IMR-90 (cell line): ENCODE results near the gene TRAF3. TPM values are rescaled to one million over a fixed set of nuclear protein-coding genes. Genes with fewer than 3 reads are reported as not detected.

ENCODE experiments used
- ATAC-seq: fragments of 200-7000 bp; cut with Tn5 transposase; 2 replicates; pipeline ENCODE4 v1.9.1; 2020; ENCODE audit warnings: low read depth, mild to moderate bottlenecking, moderate library complexity
- BruUV-seq: library from RNA; stranded (reverse); fragments of 400-500 nt; replicated peaks from 2 replicates; lab custom pipeline; 2021; lab: Mats Ljungman, UMichigan
- CTCF ChIA-PET: fragments of 300-600 bp; formaldehyde crosslinking; extraction: SDS; loops from one replicate; lab custom pipeline; 2021; ENCODE audit warnings: antibody characterized with exemption; lab: Yijun Ruan, JAX
- POLR2A ChIA-PET: fragments of 300-600 bp; sonication (Branson Sonifier 250); formaldehyde crosslinking; loops from one replicate; lab custom pipeline; 2022; ENCODE audit warnings: antibody characterized with exemption; ENCODE audit not compliant: unreplicated experiment; lab: Charles Lee
- DNase-seq: peaks from one replicate; pipeline ENCODE4 v3.0.0; 2013
- H2AFZ ChIP-seq: replicated peaks from 2 replicates; pipeline ENCODE3; 2013; ENCODE audit warnings: low read length, mild to moderate bottlenecking; ENCODE audit not compliant: poor library complexity
- H2AK5ac ChIP-seq: 2 replicates; pipeline ENCODE4 v1.6.1; 2013; ENCODE audit warnings: low read depth, low read length, inconsistent platforms
- H2AK9ac ChIP-seq: replicated peaks from 2 replicates; pipeline ENCODE3; 2013; ENCODE audit warnings: mild to moderate bottlenecking, low read depth, low read length, moderate library complexity; ENCODE audit not compliant: poor library complexity
- H2BK120ac ChIP-seq: 2 replicates; pipeline ENCODE4 v1.6.1; 2013; ENCODE audit warnings: low read depth, low read length, inconsistent platforms
- H2BK15ac ChIP-seq: 3 replicates; pipeline ENCODE4 v1.6.1; 2013; ENCODE audit warnings: low read depth, low read length, inconsistent platforms
- H2BK20ac ChIP-seq: 2 replicates; pipeline ENCODE4 v1.6.1; 2013; ENCODE audit warnings: low read depth, mild to moderate bottlenecking, inconsistent platforms, low read length, moderate library complexity
- H2BK5ac ChIP-seq: 2 replicates; pipeline ENCODE4 v1.6.1; 2013; ENCODE audit warnings: mild to moderate bottlenecking, low read depth, low read length, inconsistent platforms; ENCODE audit not compliant: poor library complexity, severe bottlenecking
- H3K14ac ChIP-seq: replicated peaks from 2 replicates; pipeline ENCODE4 v1.6.1; 2013; ENCODE audit warnings: low read depth, low read length, inconsistent platforms
- H3K18ac ChIP-seq: 2 replicates; pipeline ENCODE4 v1.6.1; 2013; ENCODE audit warnings: low read depth, low read length, control low read depth
- H3K23ac ChIP-seq: 2 replicates; pipeline ENCODE4 v1.6.1; 2013; ENCODE audit warnings: low read depth, low read length, inconsistent platforms
- H3K27ac ChIP-seq: 2 replicates; pipeline ENCODE4 v1.5.1; 2013; ENCODE audit warnings: mild to moderate bottlenecking, control low read depth, low read length; ENCODE audit not compliant: insufficient read depth
- H3K27me3 ChIP-seq: 2 replicates; pipeline ENCODE4 v1.6.1; 2013; ENCODE audit warnings: low read length; ENCODE audit not compliant: control insufficient read depth, insufficient read depth
- H3K36me3 ChIP-seq: 2 replicates; pipeline ENCODE4 v1.6.1; 2013; ENCODE audit warnings: low read length, mixed read lengths; ENCODE audit not compliant: control insufficient read depth, insufficient read depth
- H3K4ac ChIP-seq: 2 replicates; pipeline ENCODE4 v1.6.1; 2013; ENCODE audit warnings: low read depth, low read length, inconsistent platforms
- H3K4me1 ChIP-seq: 2 replicates; pipeline ENCODE4 v1.6.1; 2013; ENCODE audit warnings: low read length, mixed read lengths; ENCODE audit not compliant: control insufficient read depth, insufficient read depth
- H3K4me2 ChIP-seq: 2 replicates; pipeline ENCODE4 v1.6.1; 2013; ENCODE audit warnings: low read depth, mild to moderate bottlenecking, control low read depth, low read length, moderate library complexity
- H3K4me3 ChIP-seq: 2 replicates; pipeline ENCODE4 v1.5.1; 2013; ENCODE audit warnings: low read depth, mild to moderate bottlenecking, control low read depth, low read length, moderate library complexity; ENCODE audit not compliant: insufficient read depth
- H3K56ac ChIP-seq: 2 replicates; pipeline ENCODE4 v1.6.1; 2013; ENCODE audit warnings: low read length, inconsistent platforms; ENCODE audit not compliant: insufficient read depth; ENCODE audit errors: extremely low read depth
- H3K79me1 ChIP-seq, 2 experiments: 2 replicates each; pipeline ENCODE4 v1.6.1; 2013; ENCODE audit warnings: low read length in 2 of 2, inconsistent platforms in 1 of 2, low read depth in 1 of 2
- H3K9ac ChIP-seq: 2 replicates; pipeline ENCODE4 v1.6.1; 2013; ENCODE audit warnings: low read depth, low read length, control low read depth
- H3K9me1 ChIP-seq: 2 replicates; pipeline ENCODE4 v1.6.1; 2013; ENCODE audit warnings: low read length, inconsistent platforms; ENCODE audit not compliant: insufficient read depth
- H3K9me3 ChIP-seq: 2 replicates; pipeline ENCODE4 v1.6.1; 2013; ENCODE audit warnings: low read length; ENCODE audit not compliant: control insufficient read depth, insufficient read depth
- H4K20me1 ChIP-seq: 2 replicates; pipeline ENCODE4 v1.6.1; 2013; ENCODE audit warnings: low read length, inconsistent platforms; ENCODE audit not compliant: insufficient read depth
- H4K5ac ChIP-seq: 2 replicates; pipeline ENCODE4 v1.6.1; 2013; ENCODE audit warnings: mild to moderate bottlenecking, low read depth, low read length, control low read depth
- H4K8ac ChIP-seq, 2 experiments: 2 replicates each; pipeline ENCODE4 v1.6.1; 2013; ENCODE audit warnings: low read depth in 2 of 2, low read length in 2 of 2, control low read depth in 1 of 2, inconsistent platforms in 1 of 2
- H4K91ac ChIP-seq: 2 replicates; pipeline ENCODE4 v1.6.1; 2013; ENCODE audit warnings: low read depth, low read length, inconsistent platforms; ENCODE audit not compliant: insufficient read depth
- MXI1 ChIP-seq: IDR thresholded peaks from 2 replicates; pipeline ENCODE4 v1.6.1; 2012; ENCODE audit warnings: low read depth, mild to moderate bottlenecking, low read length, moderate library complexity, borderline replicate concordance
- WGBS, 2 experiments: methylation state at CpG; one replicate each; pipeline versions ENCODE4 v1.1.5 to v1.1.7; 2013; ENCODE audit warnings: missing lambda C conversion rate in 2 of 2; ENCODE audit not compliant: insufficient read length in 1 of 2; ENCODE audit errors: extremely low coverage in 2 of 2; 5-methylcytosine and 5-hydroxymethylcytosine counted together
- dilution Hi-C: fragments of 300-500 bp; cut with HindIII; formaldehyde crosslinking; loops from one replicate; pipeline ENCODE4 v1.14.3; 2018; ENCODE audit warnings: low sequenced_read_pairs; ENCODE audit not compliant: unreplicated experiment
- in situ Hi-C: fragments of 300-500 bp; cut with MboI; formaldehyde crosslinking; loops from 3 replicates; pipeline ENCODE4 v1.14.3; 2019; ENCODE audit warnings: low sequenced_read_pairs, inconsistent platforms, mixed read lengths
- intact Hi-C: fragments of 100-400 bp; cut with micrococcal nuclease; formaldehyde crosslinking; loops from 2 replicates; pipeline ENCODE4 v1.10.0; 2022
- polyA plus RNA-seq, 3 experiments: library from polyadenylated mRNA; depleted of rRNA; stranded (reverse); fragments of >200 nt; gene quantifications; 2 replicates each; pipeline ENCODE4 v1.2.3, GENCODE V29; 2012; ENCODE audit warnings: low replicate concordance in 1 of 3
- total RNA-seq: library from RNA; depleted of rRNA; stranded (reverse); fragments of >200 nt; gene quantifications from 2 replicates; pipeline ENCODE4 v1.2.3, GENCODE V29; 2012
- TF ChIP-seq, protein P1 (sequence below): conservative IDR thresholded peaks from 2 replicates; pipeline ENCODE4 v1.5.1; 2012; ENCODE audit warnings: mild to moderate bottlenecking, low read depth, low read length, improper control_type of control experiment

TRAF3 gene
- total and polyA plus RNA-seq, 2 of the 4 experiments (the other 2 are of a cell fraction), result 21.2 to 25.3 TPM

DNA sequence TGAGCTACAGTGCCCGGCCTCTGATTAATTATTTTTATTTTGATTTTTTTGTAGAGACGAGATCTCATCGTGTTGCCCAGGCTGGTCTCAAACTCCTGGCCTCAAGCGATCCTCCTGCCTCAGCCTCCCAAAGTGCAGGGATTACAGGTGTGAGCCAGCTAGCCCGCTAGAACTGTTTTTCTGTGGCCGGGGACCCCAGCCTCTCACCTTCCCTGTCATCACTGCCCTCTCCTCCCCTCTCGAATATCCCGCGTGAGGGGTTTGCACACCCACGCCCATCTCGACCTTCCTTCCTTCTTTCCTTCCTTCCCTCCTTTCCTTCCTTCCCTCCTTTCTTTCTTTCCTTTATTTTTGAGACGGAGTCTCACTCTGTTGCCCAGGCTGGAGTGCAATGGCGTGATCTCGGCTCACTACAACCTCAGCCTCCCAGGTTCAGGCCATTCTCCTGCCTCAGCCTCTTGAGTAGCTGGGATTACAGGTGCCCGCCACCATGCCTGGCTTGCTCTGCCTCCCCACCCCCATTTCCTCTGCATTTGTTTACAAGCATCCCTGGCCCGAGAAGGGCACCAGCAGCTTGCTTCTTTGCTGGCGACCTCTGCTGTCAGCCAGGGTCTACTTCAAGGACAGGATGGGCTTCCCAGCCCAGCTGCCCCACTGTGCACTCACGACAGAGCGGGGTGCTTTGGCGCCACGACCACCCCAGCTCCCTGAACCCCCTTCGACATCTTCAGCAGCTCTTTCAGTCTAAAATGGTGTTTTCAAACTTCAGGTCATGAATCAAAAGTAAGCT lies 4.3 kb upstream of the TRAF3 start:
- WGBS, 2 experiments, result 57% methylated on average over 5 of the region's 22 CpGs; no CpG with 5 or more reads in 1 of the 2 experiments
- dilution Hi-C loops (no loop called here), intact Hi-C loops (loop anchor here (10.0 kb wide), 1 partner anchor 178 kb away; the partner anchor contains the start of gene RCOR1), in situ Hi-C loops (loop anchor here (10.0 kb wide), 1 partner anchor 142 kb away; no protein-coding TSS in a partner anchor)
- H2BK120ac ChIP-seq, result no peak overlapping the region
- no peak overlapping the region for H3K4me3 ChIP-seq
- H2AFZ ChIP-seq, result peak overlapping the region; percentile 79
- H2AK9ac ChIP-seq, result no peak overlapping the region
- no peak overlapping the region for H4K8ac ChIP-seq
- H3K4me2 ChIP-seq, result no peak overlapping the region
- ChIA-PET CTCF (interaction anchor here (0.7 to 1.1 kb wide), 2 partner anchors 23 to 84 kb away, joined by 3 to 4 read pairs; no protein-coding TSS in a partner anchor), POLR2A (no interaction called here)
- H2BK15ac ChIP-seq, result no peak overlapping the region
- H3K9me3 ChIP-seq, result no peaks in the 10 kb centered on the region
- no peaks in the 10 kb centered on the region for H3K36me3 ChIP-seq
- H2BK5ac ChIP-seq, result no peak overlapping the region
- H3K4ac ChIP-seq, result no peak overlapping the region
- ATAC-seq, result no peak
- no peaks in the 10 kb centered on the region for H4K20me1 ChIP-seq
- peaks cover 12% of the 10 kb centered on the region; the same call in 1 of the 2 replicates for H3K9me1 ChIP-seq
- 0 out of 4 replicates have a peak, but pooled peaks cover 0 to 4% of the 10 kb centered on the region in 2 experiments for H3K79me1 ChIP-seq
- H3K27me3 ChIP-seq, result peaks cover 12% of the 10 kb centered on the region
- H2BK20ac ChIP-seq, result no peak overlapping the region
- no peak overlapping the region for H3K56ac ChIP-seq
- H3K27ac ChIP-seq, result no peak overlapping the region
- no TSS peak for BruUV-seq
- H4K91ac ChIP-seq, result no peak overlapping the region
- TF ChIP-seq, protein P1, sequence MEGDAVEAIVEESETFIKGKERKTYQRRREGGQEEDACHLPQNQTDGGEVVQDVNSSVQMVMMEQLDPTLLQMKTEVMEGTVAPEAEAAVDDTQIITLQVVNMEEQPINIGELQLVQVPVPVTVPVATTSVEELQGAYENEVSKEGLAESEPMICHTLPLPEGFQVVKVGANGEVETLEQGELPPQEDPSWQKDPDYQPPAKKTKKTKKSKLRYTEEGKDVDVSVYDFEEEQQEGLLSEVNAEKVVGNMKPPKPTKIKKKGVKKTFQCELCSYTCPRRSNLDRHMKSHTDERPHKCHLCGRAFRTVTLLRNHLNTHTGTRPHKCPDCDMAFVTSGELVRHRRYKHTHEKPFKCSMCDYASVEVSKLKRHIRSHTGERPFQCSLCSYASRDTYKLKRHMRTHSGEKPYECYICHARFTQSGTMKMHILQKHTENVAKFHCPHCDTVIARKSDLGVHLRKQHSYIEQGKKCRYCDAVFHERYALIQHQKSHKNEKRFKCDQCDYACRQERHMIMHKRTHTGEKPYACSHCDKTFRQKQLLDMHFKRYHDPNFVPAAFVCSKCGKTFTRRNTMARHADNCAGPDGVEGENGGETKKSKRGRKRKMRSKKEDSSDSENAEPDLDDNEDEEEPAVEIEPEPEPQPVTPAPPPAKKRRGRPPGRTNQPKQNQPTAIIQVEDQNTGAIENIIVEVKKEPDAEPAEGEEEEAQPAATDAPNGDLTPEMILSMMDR, result peak; percentile 28; the same call in 1 of the 2 replicates
- no peak for TF ChIP-seq MXI1
- no peak for DNase-seq
- H3K9ac ChIP-seq, result no peak overlapping the region
- peaks cover 7% of the 10 kb centered on the region for H3K4me1 ChIP-seq
- no peak overlapping the region for H3K23ac ChIP-seq
- no peak overlapping the region for H2AK5ac ChIP-seq
- H4K5ac ChIP-seq, result no peak overlapping the region
- no peak overlapping the region for H3K18ac ChIP-seq
- H3K14ac ChIP-seq, result no peak overlapping the region
